ENCODE results near the gene MVB12B.
"Not testable (repeated sequence)": the region's sequence is repeated elsewhere in the genome, so short reads cannot be mapped to it uniquely, and the experiment has no call there.

MVB12B gene

GRCh38 chr9:126474206-126474765 is 147.7 kb downstream of the MVB12B start:
- Histone ChIP-seq H3K9ac (ENCODE audit: low read length in 5 of 5) (no peak overlapping the region), H3K4me3 (ENCODE audit: low read depth in 1 of 5, low read length in 5 of 5) (no peak overlapping the region), H3K27me3 (ENCODE audit: control insufficient read depth in 5 of 5, insufficient read depth in 4 of 5, low read length in 5 of 5) (no peaks in the 10 kb centered on the region), H3K36me3 (ENCODE audit: control insufficient read depth in 5 of 5, insufficient read depth in 5 of 5, low read length in 5 of 5) (peaks cover 0 to 10% (median 3%) of the 10 kb centered on the region in 5 donors), H3K9me3 (ENCODE audit: control insufficient read depth in 5 of 5, low read length in 5 of 5) (no peaks in the 10 kb centered on the region), H3K27ac (ENCODE audit: low read depth, low read length) (no peak overlapping the region), H3K4me1 (ENCODE audit: control insufficient read depth in 5 of 5, insufficient read depth in 5 of 5, low read length in 5 of 5) (peaks cover 0 to 36% (median 19%) of the 10 kb centered on the region in 5 donors)

- H3K9ac ChIP-seq (ENCODE audit: low read length in 5 of 5): no peak overlapping the region
- H3K4me3 ChIP-seq (ENCODE audit: low read depth in 1 of 5, low read length in 5 of 5): no peak overlapping the region
- no peak overlapping the region for H3K27ac ChIP-seq (ENCODE audit: low read depth, low read length)
- peaks cover 0 to 30% (median 19%) of the 10 kb centered on the region in 5 donors for H3K4me1 ChIP-seq (ENCODE audit: control insufficient read depth in 5 of 5, insufficient read depth in 5 of 5, low read length in 5 of 5)
- no peaks in the 10 kb centered on the region for H3K9me3 ChIP-seq (ENCODE audit: control insufficient read depth in 5 of 5, low read length in 5 of 5)
- H3K36me3 ChIP-seq (ENCODE audit: control insufficient read depth in 5 of 5, insufficient read depth in 5 of 5, low read length in 5 of 5): peaks cover 0 to 14% (median under 1%) of the 10 kb centered on the region in 5 donors
- H3K27me3 ChIP-seq (ENCODE audit: control insufficient read depth in 5 of 5, insufficient read depth in 4 of 5, low read length in 5 of 5): no peaks in the 10 kb centered on the region
Observed at GRCh38 chr9:126474786-126475485, 148.3 kb downstream of the MVB12B start.

DNA sequence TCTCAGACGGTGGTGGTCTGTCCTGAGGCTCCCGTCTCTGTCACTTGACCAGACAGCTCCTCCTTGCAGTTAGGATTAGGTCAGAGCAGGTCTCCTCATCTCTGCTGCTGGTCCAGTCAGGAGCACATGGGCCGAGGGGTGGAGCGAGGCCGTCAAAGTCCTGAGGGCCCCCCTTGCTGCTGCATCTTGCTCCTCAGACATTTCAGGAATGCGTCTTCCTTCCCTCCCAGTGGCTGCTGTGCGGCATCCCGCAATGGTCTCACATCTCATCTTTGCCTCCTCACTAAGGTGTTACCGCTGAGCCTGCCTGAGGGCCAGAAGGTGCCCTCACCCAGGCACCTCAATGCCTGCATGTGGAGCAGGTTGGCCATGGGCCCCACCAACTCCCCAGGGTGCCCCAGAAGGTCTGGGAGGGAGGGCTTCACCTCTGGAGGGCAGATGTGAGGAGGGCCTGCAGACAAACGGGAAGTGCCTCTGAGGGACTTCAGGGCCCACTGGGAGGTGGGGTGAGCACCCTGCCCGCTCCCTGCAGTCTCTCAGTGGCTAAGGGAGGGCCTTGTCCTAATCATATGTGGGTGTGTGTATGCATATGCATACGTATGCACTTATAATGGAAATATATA is 149.4 kb downstream of the MVB12B start:
- H3K27ac ChIP-seq (ENCODE audit: low read depth, low read length): no peak overlapping the region
- H3K4me1 ChIP-seq (ENCODE audit: control insufficient read depth in 5 of 5, insufficient read depth in 5 of 5, low read length in 5 of 5): peaks cover 0 to 19% (median 9%) of the 10 kb centered on the region in 5 donors
- no peaks in the 10 kb centered on the region for H3K9me3 ChIP-seq (ENCODE audit: control insufficient read depth in 5 of 5, low read length in 5 of 5)
- no peak overlapping the region for H3K4me3 ChIP-seq (ENCODE audit: low read depth in 1 of 5, low read length in 5 of 5)
- no peak overlapping the region for H3K9ac ChIP-seq (ENCODE audit: low read length in 5 of 5)
- H3K27me3 ChIP-seq (ENCODE audit: control insufficient read depth in 5 of 5, insufficient read depth in 4 of 5, low read length in 5 of 5): no peaks in the 10 kb centered on the region
- peaks cover 0 to 25% (median 6%) of the 10 kb centered on the region in 5 donors for H3K36me3 ChIP-seq (ENCODE audit: control insufficient read depth in 5 of 5, insufficient read depth in 5 of 5, low read length in 5 of 5)

GRCh38 chr9:126477432-126477831 is 150.8 kb downstream of the MVB12B start:
- peaks cover 0 to 38% (median 16%) of the 10 kb centered on the region in 5 donors for H3K36me3 ChIP-seq (ENCODE audit: control insufficient read depth in 5 of 5, insufficient read depth in 5 of 5, low read length in 5 of 5)
- not testable (repeated sequence) for H3K9ac ChIP-seq (ENCODE audit: low read length in 5 of 5); H3K4me3 ChIP-seq (ENCODE audit: low read depth in 1 of 5, low read length in 5 of 5); H3K27me3 ChIP-seq (ENCODE audit: control insufficient read depth in 5 of 5, insufficient read depth in 4 of 5, low read length in 5 of 5); H3K27ac ChIP-seq (ENCODE audit: low read depth, low read length); H3K9me3 ChIP-seq (ENCODE audit: control insufficient read depth in 5 of 5, low read length in 5 of 5); H3K4me1 ChIP-seq (ENCODE audit: control insufficient read depth in 5 of 5, insufficient read depth in 5 of 5, low read length in 5 of 5)

DNA sequence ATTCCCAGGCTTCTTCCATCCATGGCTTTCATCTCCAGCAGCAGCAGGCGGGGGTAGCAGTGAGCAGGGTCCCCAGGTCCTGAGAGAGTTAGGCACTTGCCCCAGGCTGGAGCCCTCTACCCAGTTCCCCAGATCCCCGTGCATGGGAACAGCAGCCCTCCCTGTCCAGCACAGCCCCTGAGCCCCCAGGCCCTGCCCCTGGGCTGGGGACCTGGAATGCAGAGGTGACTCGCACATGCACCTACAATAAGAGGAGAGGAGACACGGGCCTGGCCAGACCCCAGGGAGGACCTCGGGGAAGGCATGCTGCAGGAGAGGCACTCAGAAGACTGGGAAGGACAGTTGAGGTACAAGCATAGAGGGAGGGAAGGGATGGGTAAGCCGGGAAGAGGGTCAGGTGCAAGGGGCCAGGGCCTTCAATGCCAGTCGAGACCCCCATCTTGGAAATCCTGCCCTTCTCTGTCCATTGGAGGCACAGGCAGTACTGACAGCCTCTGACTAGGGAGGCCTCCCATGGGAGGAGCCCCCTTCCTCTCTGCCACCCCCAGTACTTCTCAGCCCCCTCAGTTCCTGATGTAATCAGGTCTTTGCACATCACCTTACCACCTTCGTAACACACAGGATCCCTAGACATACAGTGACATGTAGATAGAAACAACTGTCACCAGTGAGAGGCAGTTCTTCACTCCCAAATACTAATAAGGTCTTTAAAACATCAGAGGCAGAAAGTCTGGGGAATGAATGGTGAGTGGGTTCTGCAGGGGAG is 151.8 kb downstream of the MVB12B start:
- Histone ChIP-seq H3K4me1 (ENCODE audit: control insufficient read depth in 5 of 5, insufficient read depth in 5 of 5, low read length in 5 of 5) (peaks cover 0 to 10% (median 0%) of the 10 kb centered on the region in 5 donors), H3K27me3 (ENCODE audit: control insufficient read depth in 5 of 5, insufficient read depth in 4 of 5, low read length in 5 of 5) (no peaks in the 10 kb centered on the region), H3K4me3 (ENCODE audit: low read depth in 1 of 5, low read length in 5 of 5) (no peak overlapping the region), H3K9me3 (ENCODE audit: control insufficient read depth in 5 of 5, low read length in 5 of 5) (no peaks in the 10 kb centered on the region), H3K36me3 (ENCODE audit: control insufficient read depth in 5 of 5, insufficient read depth in 5 of 5, low read length in 5 of 5) (peaks cover 0 to 47% (median 22%) of the 10 kb centered on the region in 5 donors), H3K27ac (ENCODE audit: low read depth, low read length) (no peak overlapping the region), H3K9ac (ENCODE audit: low read length in 5 of 5) (no peak overlapping the region)

DNA sequence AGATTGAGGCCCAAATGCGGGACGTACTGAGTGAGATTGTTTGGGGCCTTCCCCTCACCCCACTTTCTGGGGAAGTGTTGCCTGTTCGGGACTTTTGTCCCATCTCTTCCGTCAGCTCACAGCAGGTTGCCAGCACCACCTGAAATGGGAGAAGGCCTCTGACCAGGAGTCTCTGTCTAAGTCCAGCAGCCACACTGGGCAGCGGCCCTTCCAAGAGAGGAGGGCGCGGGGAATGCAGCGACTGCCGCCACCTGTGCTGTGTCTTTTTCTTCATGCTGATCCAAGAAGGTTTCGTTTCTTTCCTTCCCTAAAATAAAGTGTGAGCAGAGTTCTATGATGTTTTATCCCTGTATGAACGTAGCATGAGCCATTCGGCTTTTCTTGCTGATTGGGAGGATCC is 152.9 kb downstream of the MVB12B start:
- H3K4me1 ChIP-seq (ENCODE audit: control insufficient read depth in 5 of 5, insufficient read depth in 5 of 5, low read length in 5 of 5): peaks cover 0 to 1% (median 0%) of the 10 kb centered on the region in 5 donors
- H3K27ac ChIP-seq (ENCODE audit: low read depth, low read length): no peak overlapping the region
- no peak overlapping the region for H3K4me3 ChIP-seq (ENCODE audit: low read depth in 1 of 5, low read length in 5 of 5)
- peaks cover 3 to 54% (median 25%) of the 10 kb centered on the region in 5 donors for H3K36me3 ChIP-seq (ENCODE audit: control insufficient read depth in 5 of 5, insufficient read depth in 5 of 5, low read length in 5 of 5)
- no peaks in the 10 kb centered on the region for H3K27me3 ChIP-seq (ENCODE audit: control insufficient read depth in 5 of 5, insufficient read depth in 4 of 5, low read length in 5 of 5)
- H3K9ac ChIP-seq (ENCODE audit: low read length in 5 of 5): no peak overlapping the region
- no peaks in the 10 kb centered on the region for H3K9me3 ChIP-seq (ENCODE audit: control insufficient read depth in 5 of 5, low read length in 5 of 5)

GRCh38 chr9:126480813-126481212 is 154.2 kb downstream of the MVB12B start:
- Histone ChIP-seq H3K9ac (ENCODE audit: low read length in 5 of 5) (no peak overlapping the region), H3K4me3 (ENCODE audit: low read depth in 1 of 5, low read length in 5 of 5) (no peak overlapping the region), H3K27ac (ENCODE audit: low read depth, low read length) (no peak overlapping the region), H3K9me3 (ENCODE audit: control insufficient read depth in 5 of 5, low read length in 5 of 5) (no peaks in the 10 kb centered on the region), H3K4me1 (ENCODE audit: control insufficient read depth in 5 of 5, insufficient read depth in 5 of 5, low read length in 5 of 5) (no peaks in the 10 kb centered on the region), H3K27me3 (ENCODE audit: control insufficient read depth in 5 of 5, insufficient read depth in 4 of 5, low read length in 5 of 5) (no peaks in the 10 kb centered on the region), H3K36me3 (ENCODE audit: control insufficient read depth in 5 of 5, insufficient read depth in 5 of 5, low read length in 5 of 5) (peaks cover 3 to 59% (median 29%) of the 10 kb centered on the region in 5 donors)

DNA sequence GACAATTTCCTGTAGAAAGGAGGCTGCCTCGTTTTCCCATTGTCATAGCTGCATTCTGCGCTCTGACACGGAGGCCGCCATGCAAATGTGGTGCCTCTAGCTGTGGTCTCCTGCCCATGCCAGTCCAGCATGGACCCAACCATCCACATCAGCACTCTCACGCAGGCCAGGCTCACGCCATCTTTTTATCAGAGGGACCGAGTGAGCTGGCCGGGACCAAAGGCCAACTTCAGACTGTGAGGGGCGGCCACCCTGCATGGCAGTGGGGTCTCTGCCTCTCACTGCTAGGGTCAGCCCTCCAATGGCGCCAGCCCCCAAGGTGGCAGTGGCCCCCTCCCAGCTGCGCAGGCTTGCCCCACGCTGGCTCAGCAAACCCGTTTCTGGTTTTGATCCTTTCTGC is 155.2 kb downstream of the MVB12B start:
- H3K27ac ChIP-seq (ENCODE audit: low read depth, low read length): no peak overlapping the region
- no peaks in the 10 kb centered on the region for H3K9me3 ChIP-seq (ENCODE audit: control insufficient read depth in 5 of 5, low read length in 5 of 5)
- no peaks in the 10 kb centered on the region for H3K4me1 ChIP-seq (ENCODE audit: control insufficient read depth in 5 of 5, insufficient read depth in 5 of 5, low read length in 5 of 5)
- H3K27me3 ChIP-seq (ENCODE audit: control insufficient read depth in 5 of 5, insufficient read depth in 4 of 5, low read length in 5 of 5): no peaks in the 10 kb centered on the region
- no peak overlapping the region for H3K9ac ChIP-seq (ENCODE audit: low read length in 5 of 5)
- H3K36me3 ChIP-seq (ENCODE audit: control insufficient read depth in 5 of 5, insufficient read depth in 5 of 5, low read length in 5 of 5): peaks cover 3 to 69% (median 31%) of the 10 kb centered on the region in 5 donors
- H3K4me3 ChIP-seq (ENCODE audit: low read depth in 1 of 5, low read length in 5 of 5): no peak overlapping the region

- Histone ChIP-seq H3K4me1 (ENCODE audit: control insufficient read depth in 5 of 5, insufficient read depth in 5 of 5, low read length in 5 of 5) (no peaks in the 10 kb centered on the region), H3K4me3 (ENCODE audit: low read depth in 1 of 5, low read length in 5 of 5) (no peak overlapping the region), H3K36me3 (ENCODE audit: control insufficient read depth in 5 of 5, insufficient read depth in 5 of 5, low read length in 5 of 5) (peaks cover 3 to 73% (median 31%) of the 10 kb centered on the region in 5 donors), H3K27ac (ENCODE audit: low read depth, low read length) (no peak overlapping the region), H3K9me3 (ENCODE audit: control insufficient read depth in 5 of 5, low read length in 5 of 5) (no peaks in the 10 kb centered on the region), H3K9ac (ENCODE audit: low read length in 5 of 5) (no peak overlapping the region), H3K27me3 (ENCODE audit: control insufficient read depth in 5 of 5, insufficient read depth in 4 of 5, low read length in 5 of 5) (no peaks in the 10 kb centered on the region)
Observed at GRCh38 chr9:126482361-126483044, 155.9 kb downstream of the MVB12B start.
